HG02840 (cell line): ENCODE data around the gene ITGA11.

Experiments used
- ATAC-seq: cut with Tn5 transposase; IDR thresholded peaks from one replicate; pipeline ENCODE4 v1.9.1; 2021; ENCODE audit warnings: mild to moderate bottlenecking, moderate library complexity, moderate number of reproducible peaks; ENCODE audit not compliant: unreplicated experiment, low FRiP score

The ITGA11 gene

DNA sequence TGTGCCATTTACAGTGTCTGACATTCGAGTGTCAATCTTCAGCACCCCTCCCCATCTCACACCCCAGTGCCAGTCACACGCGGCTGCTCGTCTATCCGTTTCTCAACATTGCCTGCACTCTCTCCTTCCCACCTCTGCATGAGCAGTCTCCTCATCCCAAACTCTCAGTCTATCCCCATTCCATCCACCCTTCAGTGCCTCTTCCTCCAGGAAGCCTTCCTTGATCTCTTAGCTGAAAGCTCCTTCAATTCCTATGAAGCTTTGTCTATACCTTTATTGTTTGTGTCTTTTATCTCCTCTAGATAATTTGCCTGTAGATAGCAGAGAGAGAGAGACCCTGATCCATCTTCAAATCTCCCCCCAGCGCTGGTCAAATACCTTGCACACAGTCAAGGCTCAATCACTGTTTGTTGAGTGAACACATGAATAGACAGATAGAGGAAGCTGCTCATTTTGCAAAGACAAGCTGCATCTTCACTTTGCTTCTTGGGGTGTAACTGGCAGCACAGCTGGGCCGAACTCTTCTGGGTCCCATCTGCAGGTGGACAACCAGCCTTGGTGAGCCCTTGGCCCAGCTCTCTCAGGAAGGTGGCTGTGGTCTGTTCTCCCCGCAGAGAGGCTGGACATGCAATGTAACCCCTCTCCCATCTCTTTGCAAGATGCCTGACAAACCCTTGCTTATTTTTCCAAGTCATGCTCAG lies 52.8 kb downstream of the ITGA11 start:
- ATAC-seq, result no peak

DNA sequence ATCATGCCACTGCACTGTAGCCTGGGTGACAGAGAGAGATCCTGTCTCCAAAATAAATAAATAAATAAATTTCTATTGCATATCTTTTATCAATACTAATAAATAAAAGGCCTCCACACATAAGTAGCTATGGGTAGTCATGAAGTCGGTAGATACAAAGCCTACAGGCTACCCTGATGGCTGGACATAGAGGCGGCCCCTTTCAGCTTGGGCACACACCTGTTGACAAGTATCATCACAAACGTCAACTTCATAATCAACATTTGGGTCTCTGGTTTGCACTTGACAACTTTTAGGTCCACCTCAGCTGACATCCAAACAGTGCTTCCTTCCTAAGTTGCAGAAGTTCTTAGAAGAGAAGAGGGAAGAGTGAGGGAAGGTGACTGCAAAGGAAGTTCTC lies 53.4 kb downstream of the ITGA11 start:
- no peak for ATAC-seq

DNA sequence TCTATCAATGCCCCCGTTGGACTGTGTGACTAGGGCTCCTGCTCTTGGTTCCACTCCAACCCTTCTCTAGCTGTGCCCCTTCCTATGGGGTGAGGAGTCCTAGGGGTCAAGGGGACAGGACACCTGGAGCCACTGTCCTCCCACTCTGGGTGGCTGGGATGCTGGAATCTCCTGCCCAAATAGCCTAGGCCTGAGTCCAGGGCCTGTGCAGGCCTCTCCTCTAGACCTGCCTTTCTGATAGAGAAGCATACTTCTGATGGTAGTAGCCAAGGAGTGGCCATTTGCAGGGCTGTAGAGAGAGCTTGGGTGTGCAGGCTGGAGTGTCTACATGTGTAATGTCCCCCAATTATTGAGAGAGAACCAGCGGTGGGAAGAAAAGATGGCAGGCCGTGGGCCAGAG lies 54.2 kb downstream of the ITGA11 start:
- ATAC-seq, result no peak

DNA sequence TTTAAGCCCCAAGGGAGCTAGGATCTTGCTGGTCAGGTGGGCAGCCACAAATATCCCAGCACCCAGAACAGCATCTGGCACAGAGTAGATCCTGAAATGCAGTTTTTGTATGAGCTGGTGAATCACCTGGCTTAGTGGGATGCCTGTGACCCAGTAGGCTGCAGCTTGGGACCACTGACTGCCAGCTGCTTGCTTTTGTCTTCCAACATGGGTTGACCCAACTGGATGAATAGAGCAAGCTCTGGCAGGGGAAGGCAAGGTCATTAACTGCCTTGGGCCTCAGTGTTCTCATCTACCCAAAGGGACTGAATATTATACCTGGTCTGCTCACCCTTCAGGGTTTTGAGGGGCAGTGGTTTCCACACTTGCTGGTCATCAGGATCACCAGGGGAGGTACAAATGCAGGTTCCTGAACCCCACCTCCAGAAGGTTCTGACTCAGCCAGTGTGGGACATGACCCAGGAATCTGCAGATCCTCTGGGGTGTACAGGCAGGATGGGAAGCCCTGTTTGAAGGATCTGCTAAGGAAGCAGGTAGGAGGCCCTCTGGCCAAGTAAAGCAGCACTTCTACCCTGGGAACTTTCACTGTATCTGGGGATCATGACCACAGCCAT lies 55.4 kb downstream of the ITGA11 start:
- no peak for ATAC-seq

- no peak for ATAC-seq
Measured at GRCh38 chr15:68375716-68376220, 56.2 kb downstream of the ITGA11 start.

DNA sequence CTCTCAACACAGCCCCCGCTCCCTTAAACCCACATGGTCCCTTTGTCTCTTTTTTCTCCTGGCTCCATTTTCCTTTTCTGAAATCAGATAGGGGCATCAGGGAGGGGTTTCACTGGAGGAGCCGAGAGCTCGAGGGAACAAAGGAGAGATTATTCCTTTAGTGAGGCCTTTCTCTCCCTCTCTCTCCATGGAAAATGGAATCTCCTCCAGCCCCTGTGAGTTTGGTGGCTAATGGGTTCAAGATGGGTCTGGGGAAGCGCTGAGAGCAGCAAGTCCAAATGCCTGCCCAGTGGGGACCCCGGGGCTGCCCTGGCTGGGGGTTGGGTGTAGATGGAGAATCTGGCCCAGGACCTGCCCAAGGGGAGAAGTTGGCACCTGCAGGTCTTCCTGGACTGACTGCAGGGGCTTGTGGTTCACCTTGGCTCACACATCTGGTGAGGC lies 56.8 kb downstream of the ITGA11 start:
- no peak for ATAC-seq

GRCh38 chr15:68374168-68374745 lies 57.7 kb downstream of the ITGA11 start:
- ATAC-seq, result no peak

- ATAC-seq, result no peak
Measured at GRCh38 chr15:68373028-68373427, 58.9 kb downstream of the ITGA11 start.

- no peak for ATAC-seq
Measured at GRCh38 chr15:68372291-68372811, 59.6 kb downstream of the ITGA11 start.

DNA sequence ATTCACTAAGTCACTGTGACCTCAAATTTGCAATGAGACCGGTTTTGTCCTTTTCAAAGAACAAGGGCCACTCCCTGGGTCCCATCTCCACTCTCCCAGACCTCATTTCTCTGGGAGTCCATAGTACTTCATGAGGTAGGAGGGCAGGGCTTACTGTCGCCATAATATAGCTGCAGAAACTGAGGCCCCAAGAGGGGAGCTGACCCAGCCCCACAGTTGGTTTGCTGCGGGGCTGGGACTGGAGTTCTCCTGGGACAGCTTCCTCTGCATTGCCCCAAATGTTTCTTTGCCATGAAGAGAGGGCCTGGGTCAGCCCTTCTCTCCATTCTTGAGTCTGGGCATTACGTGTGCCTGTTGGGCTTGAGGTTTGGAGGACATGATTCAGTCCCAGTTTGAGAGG lies 60.1 kb downstream of the ITGA11 start:
- no peak for ATAC-seq

DNA sequence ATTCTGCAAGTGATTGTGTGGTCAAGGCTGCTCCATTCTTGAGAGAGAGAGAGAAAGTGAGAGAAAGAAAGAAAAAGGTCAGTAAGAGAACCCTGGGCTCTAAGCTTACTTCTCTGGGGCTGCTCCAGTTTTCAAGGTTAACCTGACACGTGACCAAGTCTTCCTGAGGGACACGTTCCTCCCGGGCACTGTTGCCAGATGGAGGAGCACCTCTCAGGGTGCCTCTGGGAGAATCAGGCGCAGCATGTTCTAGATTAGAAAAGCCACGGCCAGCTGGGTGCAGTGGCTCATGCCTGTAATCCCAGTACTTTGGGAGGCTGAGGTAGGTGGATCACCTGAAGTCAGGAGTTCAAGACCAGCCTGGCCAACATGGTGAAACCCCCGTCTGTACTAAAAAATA lies 60.8 kb downstream of the ITGA11 start:
- ATAC-seq, result no peak

- ATAC-seq, result no peak
Measured at GRCh38 chr15:68370768-68371151, 61.2 kb downstream of the ITGA11 start.

DNA sequence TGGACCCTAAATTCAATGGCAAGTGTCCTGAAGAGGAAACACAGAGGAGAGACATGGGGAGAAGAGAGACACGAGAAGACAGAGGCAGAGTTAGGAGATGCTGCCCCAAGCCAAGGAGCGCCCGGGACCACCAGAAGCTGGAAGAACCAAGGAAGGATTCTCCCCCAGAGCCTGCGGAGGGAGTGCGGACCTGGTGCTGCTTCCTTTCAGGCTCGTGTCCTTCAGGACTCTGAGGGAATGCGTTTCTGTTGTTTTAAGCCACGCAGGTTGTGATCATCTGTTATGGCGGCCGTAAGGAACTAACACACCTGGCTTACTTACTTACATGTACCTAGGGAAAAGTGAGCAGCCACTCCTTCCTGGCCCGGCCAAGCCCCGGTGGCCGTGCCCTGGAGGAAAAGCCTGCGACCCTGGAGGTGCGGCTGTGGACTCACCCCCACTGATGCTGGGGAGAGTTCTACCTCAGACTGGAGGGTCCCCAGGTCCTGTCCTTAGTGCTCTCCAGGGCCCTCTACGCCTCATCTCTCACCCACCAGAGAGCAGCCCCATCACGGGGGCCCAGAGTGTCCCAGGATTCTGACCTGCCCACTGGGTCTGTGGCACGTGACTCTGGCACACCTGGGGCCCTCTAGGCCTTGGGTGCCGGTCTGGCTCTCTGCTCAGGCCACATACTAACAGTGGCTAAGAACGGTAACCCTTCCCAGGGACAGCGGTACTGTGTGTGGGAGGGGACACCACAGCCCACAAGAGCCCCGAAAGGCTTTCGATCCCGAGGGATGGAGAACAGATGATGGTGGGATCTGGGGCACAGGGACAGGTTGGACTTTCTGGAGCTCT lies 61.8 kb downstream of the ITGA11 start:
- no peak for ATAC-seq

DNA sequence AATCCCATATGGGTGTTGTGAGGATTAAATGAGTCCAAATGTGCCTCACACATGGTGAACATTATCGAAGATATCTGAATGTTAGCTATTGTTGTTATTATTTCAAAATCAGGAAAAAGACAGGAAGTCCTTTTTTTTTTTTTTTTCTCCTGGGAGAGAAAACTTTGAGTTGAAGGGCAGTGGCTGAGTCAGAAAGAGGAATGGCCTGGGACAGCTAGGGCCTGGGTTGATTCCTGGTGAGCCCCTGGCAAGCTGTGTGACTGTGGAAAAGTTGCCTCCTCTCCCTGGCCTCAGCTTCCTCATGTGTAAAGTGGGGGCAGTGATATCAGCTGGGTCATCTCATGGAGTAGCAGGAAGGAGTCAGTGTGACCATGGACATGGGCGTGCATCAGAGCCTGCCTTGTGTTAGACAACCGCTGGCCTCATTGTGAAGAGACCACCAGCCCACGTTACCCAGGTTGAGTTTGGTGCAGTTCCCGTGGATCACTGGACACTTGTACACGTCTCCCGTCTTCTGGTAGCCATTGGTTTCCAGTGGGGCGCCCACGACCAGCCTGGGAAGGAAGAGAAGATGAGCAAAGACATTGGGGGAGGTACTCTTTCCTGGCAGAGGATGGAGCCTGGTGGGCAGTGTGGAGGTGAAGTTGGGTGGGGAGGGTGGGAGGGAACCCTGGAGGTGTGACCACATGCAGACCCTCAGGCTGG lies 63.1 kb downstream of the ITGA11 start:
- no peak for ATAC-seq

GRCh38 chr15:68367992-68368391 lies 64.0 kb downstream of the ITGA11 start:
- no peak for ATAC-seq

DNA sequence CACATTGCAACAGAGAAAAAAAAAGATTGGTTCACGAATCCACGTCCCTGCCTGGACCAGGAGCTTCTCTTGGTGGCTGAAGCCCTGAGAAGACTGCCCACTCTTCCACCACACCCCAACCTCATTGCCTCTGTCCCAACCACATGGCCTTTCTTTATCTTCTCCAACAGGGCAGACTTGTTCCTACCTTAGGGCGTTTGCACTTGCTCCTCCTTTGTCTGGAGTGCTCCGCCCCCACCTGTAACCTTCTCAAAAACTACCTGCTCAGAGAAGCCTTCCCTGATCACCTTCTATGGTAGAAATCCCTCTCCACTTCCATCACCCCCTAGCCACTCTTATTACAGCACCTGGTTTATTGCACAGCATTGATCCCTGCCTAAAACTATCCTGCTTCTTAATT lies 64.7 kb downstream of the ITGA11 start:
- ATAC-seq, result no peak

GRCh38 chr15:68366314-68366713 lies 65.6 kb downstream of the ITGA11 start:
- ATAC-seq, result no peak

DNA sequence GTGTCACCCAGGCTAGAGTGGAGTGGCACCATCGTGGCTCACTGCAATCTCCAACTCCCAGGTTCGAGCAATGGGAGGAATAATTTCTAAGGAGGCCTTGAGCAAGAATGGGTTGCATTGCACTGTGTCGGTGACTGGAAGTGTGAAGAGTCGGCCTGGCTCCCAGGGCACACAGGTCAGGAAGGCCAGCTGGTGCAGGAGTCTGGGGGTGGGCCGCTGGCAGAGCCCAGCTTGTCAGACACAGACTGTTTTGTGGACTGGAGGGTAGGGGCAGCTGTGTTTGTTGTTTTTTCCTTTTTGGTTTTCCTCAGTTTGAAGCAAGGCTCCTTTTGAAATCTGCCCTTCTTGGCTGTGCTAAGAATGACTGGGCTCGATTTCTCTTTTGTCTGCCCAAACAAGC lies 66.2 kb downstream of the ITGA11 start:
- no peak for ATAC-seq

GRCh38 chr15:68365140-68365745 lies 66.7 kb downstream of the ITGA11 start:
- no peak for ATAC-seq

DNA sequence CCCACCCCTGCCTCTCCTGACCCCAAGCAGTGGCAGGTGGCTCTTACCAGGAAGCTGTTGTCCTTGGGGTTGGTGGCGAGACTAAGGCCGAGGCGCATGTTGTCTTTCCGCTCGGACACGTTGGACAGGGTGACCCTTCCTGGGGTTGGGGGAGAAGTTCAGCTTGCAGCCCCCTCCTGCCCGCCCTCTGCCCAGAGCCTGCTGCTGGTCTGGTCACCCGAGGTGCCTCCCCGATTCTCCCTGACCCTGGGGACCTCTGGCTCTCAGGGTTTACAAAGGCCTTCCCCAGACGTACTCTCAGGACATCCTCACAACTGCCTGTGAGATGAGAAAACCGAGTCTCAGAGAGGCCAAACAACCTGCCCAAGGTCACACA lies 67.3 kb downstream of the ITGA11 start:
- no peak for ATAC-seq
